ENCODE measurements around the gene ARMC12.
A peak's percentile ranks its signal among the peaks of the same experiment; 100 is the strongest.

ARMC12 gene

GRCh38 chr6:35724471-35724870 lies 12.4 kb upstream of the ARMC12 start:
- no peak overlapping the region for H3K9ac ChIP-seq
- no peaks in the 10 kb centered on the region for H3K27me3 ChIP-seq (ENCODE audit: insufficient read depth, low read depth)
- H3K79me2 ChIP-seq (ENCODE audit: insufficient read depth, low read depth): no peaks in the 10 kb centered on the region
- no peaks in the 10 kb centered on the region for H3K36me3 ChIP-seq (ENCODE audit: insufficient read depth)
- peaks cover 49% of the 10 kb centered on the region for H3K4me1 ChIP-seq (ENCODE audit: low read depth, poor library complexity, severe bottlenecking)
- no peak overlapping the region for H3K4me3 ChIP-seq (IDR thresholded peaks at IDR 0.05; ENCODE audit: insufficient read depth, low read depth, low read length)
- H4K20me1 ChIP-seq (ENCODE audit: insufficient read depth): no peaks in the 10 kb centered on the region
- H2AFZ ChIP-seq (ENCODE audit: low read depth): no peak overlapping the region
- H3K4me2 ChIP-seq: no peak overlapping the region
- no peak overlapping the region for H3K27ac ChIP-seq
- TF ChIP-seq CTCF (conservative IDR thresholded peaks at IDR 0.05; ENCODE audit: low read depth, low read length): no peak

- Histone ChIP-seq H3K9ac (no peak overlapping the region), H3K4me3 (IDR thresholded peaks at IDR 0.05; ENCODE audit: insufficient read depth, low read depth, low read length) (no peak overlapping the region), H3K27ac (no peak overlapping the region), H3K4me2 (no peak overlapping the region), H3K4me1 (ENCODE audit: low read depth, poor library complexity, severe bottlenecking) (peaks cover 52% of the 10 kb centered on the region), H3K36me3 (ENCODE audit: insufficient read depth) (no peaks in the 10 kb centered on the region), H3K27me3 (ENCODE audit: insufficient read depth, low read depth) (no peaks in the 10 kb centered on the region), H2AFZ (ENCODE audit: low read depth) (no peak overlapping the region), H3K79me2 (ENCODE audit: insufficient read depth, low read depth) (no peaks in the 10 kb centered on the region), H4K20me1 (ENCODE audit: insufficient read depth) (no peaks in the 10 kb centered on the region)
- TF ChIP-seq CTCF (conservative IDR thresholded peaks at IDR 0.05; ENCODE audit: low read depth, low read length): no peak
Measured at GRCh38 chr6:35725081-35725708, 11.6 kb upstream of the ARMC12 start.

- Histone ChIP-seq H3K27me3 (ENCODE audit: insufficient read depth, low read depth) (no peaks in the 10 kb centered on the region), H3K36me3 (ENCODE audit: insufficient read depth) (no peaks in the 10 kb centered on the region), H3K79me2 (ENCODE audit: insufficient read depth, low read depth) (no peaks in the 10 kb centered on the region), H3K27ac (no peak overlapping the region; the same call in 1 of the 2 replicates), H3K9ac (no peak overlapping the region), H3K4me3 (IDR thresholded peaks at IDR 0.05; ENCODE audit: insufficient read depth, low read depth, low read length) (no peak overlapping the region), H3K4me1 (ENCODE audit: low read depth, poor library complexity, severe bottlenecking) (peaks cover 59% of the 10 kb centered on the region), H3K4me2 (peak overlapping the region; percentile 94; the same call in 1 of the 2 replicates), H2AFZ (ENCODE audit: low read depth) (no peak overlapping the region), H4K20me1 (ENCODE audit: insufficient read depth) (no peaks in the 10 kb centered on the region)
- no peak for TF ChIP-seq CTCF (conservative IDR thresholded peaks at IDR 0.05; ENCODE audit: low read depth, low read length)
Measured at GRCh38 chr6:35725721-35726438, 11.0 kb upstream of the ARMC12 start.

- peaks cover 64% of the 10 kb centered on the region for H3K4me1 ChIP-seq (ENCODE audit: low read depth, poor library complexity, severe bottlenecking)
- no peak for TF ChIP-seq CTCF (conservative IDR thresholded peaks at IDR 0.05; ENCODE audit: low read depth, low read length)
- peak overlapping the region; percentile 96 for H3K27ac ChIP-seq
Measured at GRCh38 chr6:35727231-35727934, 9.4 kb upstream of the ARMC12 start.

More at GRCh38 chr6:35727231-35727934, 9.4 kb upstream of the ARMC12 start:
- peak overlapping the region; percentile 94 for H3K4me2 ChIP-seq
- no peaks in the 10 kb centered on the region for H3K36me3 ChIP-seq (ENCODE audit: insufficient read depth)
- H3K27me3 ChIP-seq (ENCODE audit: insufficient read depth, low read depth): no peaks in the 10 kb centered on the region
- peak overlapping the region; percentile 64 for H2AFZ ChIP-seq (ENCODE audit: low read depth)
- H3K79me2 ChIP-seq (ENCODE audit: insufficient read depth, low read depth): no peaks in the 10 kb centered on the region
- no peaks in the 10 kb centered on the region for H4K20me1 ChIP-seq (ENCODE audit: insufficient read depth)
- H3K9ac ChIP-seq: peak overlapping the region; percentile 96
- H3K4me3 ChIP-seq (IDR thresholded peaks at IDR 0.05; ENCODE audit: insufficient read depth, low read depth, low read length): no peak overlapping the region
